Uterus (tissue), 2 donors: Measurements from ENCODE around the gene MAMLD1.

ENCODE experiments used
- CTCF ChIP-seq, 4 experiments: fragments of 200-600 bp in 2 of 4; fragments of 450-650 bp in 2 of 4; sonication (generic) in 2 of 4; IDR thresholded peaks; one replicate each; pipeline ENCODE4 v1.5.1; 2016 to 2019; ENCODE audit warnings: antibody characterized with exemption in 4 of 4, mild to moderate bottlenecking in 2 of 4, moderate library complexity in 1 of 4
- POLR2A ChIP-seq, 2 donors: fragments of 450-650 bp; IDR thresholded peaks; one replicate each; pipeline ENCODE4 v1.6.1; 2016; ENCODE audit warnings: antibody characterized with exemption in 2 of 2, mild to moderate bottlenecking in 1 of 2, moderate library complexity in 1 of 2

GRCh38 chrX:150465326-150465725 lies 102.2 kb downstream of the MAMLD1 start:
- no peak for TF ChIP-seq CTCF (IDR thresholded peaks at IDR 0.05)
- no peak for TF ChIP-seq POLR2A (IDR thresholded peaks at IDR 0.05)
